Erythroblast (primary cell): ENCODE results near the gene PDE7B.
A peak's percentile ranks its signal among the peaks of the same experiment; 100 is the strongest.

Experiments
- DNase-seq, 2 experiments: peaks; one replicate each; lab custom pipeline; 2025; lab: John Stamatoyannopoulos, UW
- GATA1 ChIP-seq: IDR thresholded peaks from 2 replicates; pipeline ENCODE4 v1.6.1; 2011; ENCODE audit warnings: low read depth, mild to moderate bottlenecking, control low read depth, low read length, moderate library complexity
- POLR2A ChIP-seq: IDR thresholded peaks from 2 replicates; pipeline ENCODE4 v1.6.1; 2011; ENCODE audit warnings: mild to moderate bottlenecking, low read length

Gene PDE7B

DNA sequence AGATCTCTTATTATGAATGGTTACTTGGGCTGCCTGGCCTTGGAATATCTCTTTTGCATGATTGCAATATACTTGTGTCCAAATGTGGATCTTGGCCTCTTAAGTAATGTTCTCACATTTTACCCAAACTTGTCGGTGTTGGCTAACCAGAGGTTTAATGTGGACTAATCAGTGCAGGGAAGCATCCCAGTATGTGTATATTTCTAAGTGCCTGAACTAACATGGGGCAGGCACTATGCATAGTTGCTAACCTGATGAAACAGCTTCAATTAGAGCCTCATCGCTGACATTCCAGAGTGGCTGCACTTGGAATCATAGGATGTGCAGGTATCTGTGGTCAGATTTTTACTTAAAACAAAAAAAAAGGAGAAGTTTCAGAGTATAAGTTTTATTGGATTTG lies 160.0 kb downstream of the PDE7B start:
- no peak for DNase-seq
- no peak for TF ChIP-seq POLR2A
- TF ChIP-seq GATA1 = no peak

DNA sequence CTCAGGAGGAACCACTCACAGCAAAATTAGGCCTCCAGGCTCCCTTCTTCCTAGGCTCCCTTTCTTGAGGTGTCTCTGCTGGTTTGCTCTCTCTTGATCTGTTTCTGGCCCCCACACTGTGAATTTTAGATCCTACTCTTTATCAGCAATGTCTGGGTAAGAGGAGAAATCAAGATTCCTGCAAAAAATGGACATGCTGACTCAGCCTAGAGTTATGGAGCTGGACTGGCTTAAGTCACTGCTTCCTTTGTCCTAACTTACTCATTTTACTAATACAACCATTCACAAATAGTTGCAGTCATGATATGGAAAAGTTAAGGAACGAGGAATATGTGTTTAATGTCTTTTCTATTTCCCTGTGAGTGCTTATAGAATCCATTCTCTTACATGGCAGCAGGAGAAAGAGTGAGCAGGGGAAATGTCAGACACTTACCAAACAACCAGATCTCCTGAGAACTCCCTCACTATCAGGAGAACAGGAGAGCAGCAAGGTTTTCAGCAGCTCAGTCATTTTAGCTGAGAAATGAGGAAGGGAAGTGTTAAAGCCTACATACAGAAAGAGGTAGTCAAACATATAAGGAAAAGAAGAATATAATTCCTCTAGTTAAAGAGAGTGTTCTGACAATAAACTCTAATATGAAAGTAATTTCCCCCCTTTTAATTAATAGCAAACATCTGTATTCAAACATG lies 160.8 kb downstream of the PDE7B start:
- TF ChIP-seq GATA1 (no peak), POLR2A (no peak)

DNA sequence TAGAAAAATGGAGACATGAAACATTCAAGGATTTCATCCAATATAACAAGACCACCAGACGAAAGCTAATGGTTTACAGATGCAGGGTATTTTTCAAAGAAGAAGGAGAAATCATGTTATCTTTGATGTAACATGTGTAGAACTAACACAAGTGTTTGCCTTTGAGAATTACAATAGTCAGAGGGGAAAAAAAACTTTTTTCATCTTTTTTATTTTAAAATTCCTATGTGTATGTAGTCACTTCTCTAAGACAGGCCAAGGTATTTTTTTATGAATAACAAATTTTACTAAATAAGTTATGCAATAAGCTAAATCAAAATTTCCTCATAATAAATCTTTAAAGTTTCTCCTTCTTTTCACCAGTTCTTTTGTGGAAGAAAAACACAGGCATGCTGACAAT lies 161.4 kb downstream of the PDE7B start:
- no peak for DNase-seq
- TF ChIP-seq POLR2A (no peak), GATA1 (no peak)

More for the DNA sequence above, 160.8 kb downstream of the PDE7B start:
- no peak for DNase-seq

DNA sequence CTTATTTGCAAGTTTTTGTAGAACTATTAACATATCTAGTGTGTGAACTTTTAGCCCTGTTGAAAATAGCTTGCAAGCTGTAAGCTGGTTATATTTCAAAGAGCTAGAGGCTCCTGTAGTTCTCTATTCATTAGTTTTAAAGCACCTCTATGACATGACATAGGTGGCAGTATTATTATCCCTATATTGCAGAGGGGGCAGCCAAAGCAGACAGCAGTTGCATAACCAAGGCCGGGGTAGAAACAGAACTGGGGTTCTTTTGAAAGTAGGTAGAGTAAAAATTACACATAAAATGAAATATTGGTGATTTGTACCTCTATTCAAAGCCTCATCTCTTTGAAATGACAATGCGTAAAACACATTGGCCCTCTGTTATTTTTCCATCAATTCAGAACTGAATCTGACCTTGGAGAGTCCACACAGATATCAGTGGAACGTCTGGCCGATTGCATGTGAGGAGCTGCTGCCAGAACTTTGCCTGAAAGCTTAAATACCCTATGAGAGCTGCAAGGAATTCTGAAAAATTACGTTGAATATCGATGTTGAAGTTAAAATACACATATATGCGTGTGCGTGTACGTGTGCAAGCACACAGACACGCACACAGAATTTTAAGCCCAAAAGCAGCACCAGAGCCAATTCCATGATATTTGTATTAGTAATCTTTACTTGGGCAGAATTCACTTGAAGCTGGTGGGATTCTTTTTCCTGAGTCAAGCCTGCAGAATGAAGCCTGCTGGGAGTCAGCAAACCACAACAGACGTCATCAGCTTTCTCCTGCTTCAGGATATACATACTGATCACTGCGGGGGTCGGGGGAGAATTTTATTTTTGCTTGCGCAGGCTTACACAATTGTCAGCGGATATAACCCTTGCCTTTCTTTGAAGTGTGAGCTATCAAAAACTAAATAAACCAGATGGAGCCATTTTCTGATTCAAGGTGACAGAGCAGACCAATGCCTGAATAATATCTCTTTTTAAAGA lies 163.2 kb downstream of the PDE7B start:
- no peak for DNase-seq
- TF ChIP-seq POLR2A (no peak), GATA1 (no peak)

DNA sequence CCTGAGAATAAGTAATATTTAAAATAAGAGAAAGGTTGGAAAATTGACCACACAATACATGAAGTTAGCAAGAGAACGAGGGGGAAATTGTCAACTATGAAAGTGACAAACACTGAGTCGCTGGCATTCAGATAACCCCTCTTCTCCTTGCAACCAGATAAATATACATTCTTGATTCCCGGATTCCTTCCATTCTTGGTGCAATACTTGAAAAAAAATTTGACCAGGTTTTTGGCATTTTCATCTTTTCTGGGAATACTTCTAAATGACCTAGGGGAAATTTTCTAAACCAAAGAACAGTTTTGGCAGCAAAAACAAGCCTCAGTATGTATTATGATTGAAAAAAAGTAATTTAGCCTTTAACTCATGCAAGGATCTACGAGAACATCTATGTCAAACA lies 164.0 kb downstream of the PDE7B start:
- TF ChIP-seq POLR2A (no peak), GATA1 (no peak)
- no peak for DNase-seq

DNA sequence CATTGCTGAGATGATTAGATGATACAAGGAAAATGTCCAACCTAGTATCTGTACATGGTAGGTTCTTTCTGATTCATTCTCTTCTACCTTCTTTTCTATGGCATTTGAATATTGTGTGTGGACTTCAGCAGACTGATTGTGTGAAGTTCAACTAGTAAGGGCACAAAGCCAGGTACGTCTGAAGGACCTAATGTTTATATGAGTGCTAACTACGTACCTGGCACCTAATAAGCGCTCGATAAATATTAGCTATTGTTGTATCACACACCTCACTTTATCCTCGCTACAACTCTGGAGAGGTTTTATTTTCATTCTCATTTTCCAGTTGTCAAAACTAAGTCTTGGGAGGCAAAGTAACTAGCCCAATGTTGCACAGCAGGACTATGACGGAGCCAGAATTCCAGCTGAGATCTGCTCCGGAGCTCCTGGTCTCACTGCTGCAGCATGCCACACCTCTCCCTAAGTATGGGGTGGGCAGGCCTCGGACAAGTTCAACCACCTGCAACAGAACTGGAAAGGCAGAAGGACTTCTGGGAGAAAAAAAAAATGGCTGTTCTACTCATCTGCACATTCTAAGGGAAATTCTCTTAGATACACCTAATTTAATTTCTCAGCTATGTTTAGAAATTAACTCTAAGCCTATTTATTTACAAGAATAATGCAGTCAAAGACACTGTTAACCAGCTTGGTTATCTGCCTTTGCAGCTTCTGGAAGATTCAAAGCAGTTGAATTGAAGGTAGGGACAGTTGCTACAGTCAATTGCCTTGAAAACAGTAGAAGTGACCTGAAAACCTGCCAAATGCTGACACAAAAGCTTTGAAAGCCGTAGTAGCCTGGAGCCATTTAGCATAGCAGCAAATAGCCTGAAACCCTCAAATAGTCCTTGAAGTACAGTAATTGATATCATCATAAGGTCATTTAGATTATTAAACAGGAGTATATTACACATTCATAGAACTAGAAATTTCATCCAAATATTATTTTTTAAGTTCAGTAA lies 165.0 kb downstream of the PDE7B start:
- no peak for TF ChIP-seq GATA1
- no peak for TF ChIP-seq POLR2A
- DNase-seq = no peak

DNA sequence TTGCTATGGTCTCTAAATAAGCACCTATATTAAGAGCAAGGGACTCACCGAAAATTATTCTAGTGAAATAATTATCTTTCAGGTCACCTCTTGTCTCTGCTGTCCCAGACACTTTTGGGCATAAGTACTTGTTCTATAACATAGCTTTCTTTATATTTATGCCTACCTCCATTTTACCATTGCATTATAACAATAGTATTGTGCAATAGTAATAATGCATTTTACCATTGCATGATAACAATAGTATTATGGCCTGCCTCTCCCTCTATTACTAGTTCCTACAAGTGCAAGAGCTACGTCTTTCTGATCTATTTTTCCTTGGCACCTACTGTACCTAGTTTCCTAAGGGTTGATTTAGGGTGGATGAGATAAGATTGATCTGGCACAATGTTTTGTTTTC lies 169.2 kb downstream of the PDE7B start:
- no peak for DNase-seq
- TF ChIP-seq GATA1 (no peak), POLR2A (no peak)

DNA sequence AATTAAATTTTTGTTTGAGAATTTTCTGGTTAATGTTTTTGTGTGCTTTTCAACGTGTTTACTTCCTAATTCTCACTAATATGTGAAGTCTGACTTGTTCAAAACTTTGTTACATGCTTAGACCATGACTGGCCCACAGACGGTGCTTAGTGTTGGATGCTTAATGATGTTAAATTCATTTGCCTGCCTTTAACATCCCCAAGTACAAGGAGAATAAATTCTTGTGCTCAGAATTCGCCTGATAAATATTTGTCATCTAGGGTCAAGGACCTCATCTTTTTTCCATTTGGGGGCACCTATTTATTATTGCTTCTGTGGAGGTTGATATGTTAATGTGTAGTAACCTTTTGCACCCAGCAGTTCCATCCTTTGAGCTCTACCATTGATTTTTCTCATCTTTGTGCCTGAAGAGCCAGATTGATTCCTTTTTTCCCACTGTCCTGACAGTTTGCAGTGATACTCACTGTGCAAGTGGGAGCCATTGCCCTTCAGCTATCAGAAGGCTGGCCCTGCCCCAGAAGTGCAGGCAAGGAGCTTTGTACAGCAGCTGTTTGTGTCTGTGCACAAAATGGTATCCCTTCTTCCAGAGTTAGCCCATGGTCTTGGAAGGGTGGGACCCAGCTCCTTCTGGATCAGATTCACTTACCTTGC lies 170.8 kb downstream of the PDE7B start:
- no peak for DNase-seq
- TF ChIP-seq GATA1 (no peak), POLR2A (no peak)

DNA sequence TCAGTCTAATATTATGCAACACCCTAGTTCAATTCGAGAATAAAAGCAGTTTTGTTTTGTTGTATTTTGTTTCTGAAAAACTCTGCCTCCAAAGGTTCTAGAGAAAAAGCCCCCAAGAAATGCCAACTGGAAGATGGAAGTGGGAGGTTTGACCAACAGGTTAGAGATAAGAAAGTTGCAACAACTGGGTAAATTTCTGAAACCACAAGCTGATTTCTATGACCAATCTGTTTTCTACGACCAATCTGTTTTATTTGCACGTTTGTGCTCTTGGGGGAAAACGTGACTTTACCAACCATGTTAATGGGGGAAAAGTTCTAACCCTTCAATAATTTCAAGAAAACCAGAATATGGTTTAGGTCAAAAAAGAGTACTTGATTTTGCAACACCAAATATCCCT lies 173.2 kb downstream of the PDE7B start:
- TF ChIP-seq GATA1 = no peak
- no peak for TF ChIP-seq POLR2A
- no peak for DNase-seq

DNA sequence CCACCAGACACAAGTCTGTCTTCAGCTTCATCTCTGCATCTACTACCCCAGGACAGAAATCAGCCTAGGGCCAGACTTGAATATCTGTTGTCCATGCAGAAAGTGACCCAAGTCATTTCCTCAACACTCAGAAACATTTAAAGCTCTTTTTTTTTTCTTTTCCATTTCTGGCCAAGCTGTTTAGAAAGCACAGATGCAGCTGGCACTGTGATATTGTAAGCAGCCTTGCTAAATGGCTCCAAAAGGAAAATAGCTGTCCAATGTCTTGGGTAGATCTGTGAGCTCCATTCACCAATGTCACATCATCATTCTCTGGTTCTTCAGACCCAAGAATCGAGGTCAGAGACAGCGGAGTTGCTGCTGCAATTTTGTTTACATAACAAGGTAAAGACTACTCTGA lies 174.2 kb downstream of the PDE7B start:
- no peak for DNase-seq
- TF ChIP-seq POLR2A = no peak
- TF ChIP-seq GATA1 = no peak

DNA sequence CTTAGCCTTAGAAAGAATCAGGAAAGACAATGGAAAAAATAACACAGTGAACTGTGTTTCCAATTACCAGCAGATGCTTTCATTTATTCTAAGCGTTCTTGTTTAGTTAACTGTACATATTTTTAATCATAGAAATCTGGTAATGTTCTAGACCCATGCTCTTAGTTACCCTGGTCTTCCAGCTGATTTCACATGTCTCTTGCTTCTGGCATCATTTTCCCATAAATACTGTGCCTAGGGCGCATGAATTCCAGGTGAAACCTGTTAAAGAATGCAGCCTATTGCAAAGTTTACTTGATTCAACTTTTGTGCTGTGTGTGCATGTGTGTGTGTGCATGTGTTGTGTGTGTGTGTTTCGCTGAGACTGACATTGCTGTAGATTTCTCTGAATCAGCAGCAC lies 178.6 kb downstream of the PDE7B start:
- TF ChIP-seq GATA1 (no peak), POLR2A (no peak)
- DNase-seq = no peak

DNA sequence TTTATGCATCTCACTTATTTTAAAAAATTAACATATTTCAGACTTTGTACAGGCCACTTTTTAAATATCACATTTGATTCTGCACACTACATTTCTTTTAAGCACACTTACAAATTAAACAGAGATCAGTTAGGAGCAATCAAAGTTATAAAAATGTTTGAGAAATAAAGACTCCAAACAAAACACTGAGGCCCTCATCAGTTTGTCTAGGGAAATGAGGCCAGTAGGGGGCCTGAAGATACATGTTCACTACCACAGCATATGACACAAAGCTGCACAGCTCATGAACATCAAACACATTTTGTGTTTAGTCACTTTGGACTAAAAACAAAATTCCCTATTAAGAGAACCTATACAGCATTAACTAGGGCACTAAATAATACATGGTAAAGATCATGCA lies 180.5 kb downstream of the PDE7B start:
- TF ChIP-seq GATA1 (no peak), POLR2A (no peak)
- DNase-seq = peak; percentile 5 to 8

DNA sequence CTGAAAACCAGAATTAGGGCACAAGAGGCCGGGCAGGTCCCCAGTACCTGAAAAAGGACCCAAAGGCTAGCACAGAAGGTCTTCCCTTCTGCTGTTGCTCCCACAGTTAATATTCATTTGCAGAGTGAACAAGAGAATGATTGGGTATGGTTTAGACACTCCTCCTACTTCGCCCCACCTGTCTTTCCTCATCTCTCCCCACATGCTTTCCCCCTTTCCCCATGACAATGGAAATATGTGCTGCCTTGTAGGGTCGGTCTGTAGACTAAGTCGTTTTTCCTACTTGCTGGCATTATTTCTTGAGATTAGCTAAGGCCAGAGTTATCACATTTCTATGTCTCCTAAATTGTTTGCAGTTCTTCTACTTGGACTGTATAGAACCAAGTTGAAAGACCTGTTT lies 181.9 kb downstream of the PDE7B start:
- DNase-seq = no peak
- TF ChIP-seq POLR2A (no peak), GATA1 (no peak)

DNA sequence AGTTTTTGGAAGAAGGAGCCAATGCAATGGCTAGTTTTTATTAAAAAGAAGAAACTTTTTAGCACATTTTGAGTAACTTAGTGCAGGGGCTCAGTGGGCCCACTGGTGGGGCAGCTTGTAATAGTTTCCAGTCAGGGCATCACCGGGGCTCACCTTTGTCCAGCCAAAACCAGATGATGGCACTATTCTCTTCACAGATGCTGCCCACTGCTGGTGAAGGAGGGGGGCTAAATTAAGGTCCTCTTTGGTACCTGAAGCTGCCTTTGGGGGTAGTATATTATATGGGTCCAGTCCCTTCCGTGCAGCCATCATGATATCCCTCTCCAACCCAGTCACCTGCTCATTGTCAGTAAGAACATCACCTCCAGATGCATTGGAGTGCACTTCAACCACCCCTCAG lies 182.9 kb downstream of the PDE7B start:
- TF ChIP-seq POLR2A (no peak), GATA1 (no peak)
- DNase-seq = no peak
